Measurements from ENCODE around the gene SELENOW.

GRCh38 chr19:47762151-47762550, 16.4 kb upstream of the SELENOW start:
- TF ChIP-seq SUZ12 (IDR thresholded peaks at IDR 0.05) (no peak), BHLHE40 (IDR thresholded peaks at IDR 0.05; ENCODE audit: borderline replicate concordance) (no peak), ELF4 (IDR thresholded peaks at IDR 0.05) (no peak), FOXA1 (IDR thresholded peaks at IDR 0.05) (no peak), SP1 (IDR thresholded peaks at IDR 0.05) (no peak), L3MBTL2 (conservative IDR thresholded peaks at IDR 0.05) (no peak), TARDBP (IDR thresholded peaks at IDR 0.05) (no peak), CTBP1 (IDR thresholded peaks at IDR 0.05; ENCODE audit: borderline replicate concordance) (no peak), FOXM1 (IDR thresholded peaks at IDR 0.05; ENCODE audit: borderline replicate concordance) (no peak), FOXK2 (IDR thresholded peaks at IDR 0.05) (no peak)
- TF ChIP-seq, protein P1, sequence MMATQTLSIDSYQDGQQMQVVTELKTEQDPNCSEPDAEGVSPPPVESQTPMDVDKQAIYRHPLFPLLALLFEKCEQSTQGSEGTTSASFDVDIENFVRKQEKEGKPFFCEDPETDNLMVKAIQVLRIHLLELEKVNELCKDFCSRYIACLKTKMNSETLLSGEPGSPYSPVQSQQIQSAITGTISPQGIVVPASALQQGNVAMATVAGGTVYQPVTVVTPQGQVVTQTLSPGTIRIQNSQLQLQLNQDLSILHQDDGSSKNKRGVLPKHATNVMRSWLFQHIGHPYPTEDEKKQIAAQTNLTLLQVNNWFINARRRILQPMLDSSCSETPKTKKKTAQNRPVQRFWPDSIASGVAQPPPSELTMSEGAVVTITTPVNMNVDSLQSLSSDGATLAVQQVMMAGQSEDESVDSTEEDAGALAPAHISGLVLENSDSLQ (IDR thresholded peaks at IDR 0.05): no peak

Data from HEK293T (cell line).